Left lung (tissue), 10 donors: Measurements from ENCODE around the gene SMPX. TPM values are rescaled to one million over a fixed set of nuclear protein-coding genes. Genes with fewer than 3 reads are reported as not detected.

ENCODE experiments used
- ATAC-seq: fragments of 200-7000 bp; cut with Tn5 transposase; one replicate; pipeline ENCODE4 v1.9.1; 2020; ENCODE audit warnings: moderate library complexity
- DNase-seq, 4 donors: peaks; one replicate each; pipeline ENCODE4 v3.0.0-alpha.2; 2013 to 2020
- H3K27ac ChIP-seq, 2 donors: fragments of 200-600 bp; sonication (generic) in 1 of 2; one replicate each; pipeline versions ENCODE4 v1.5.0 to v1.8.0; 2020 to 2021
- H3K27me3 ChIP-seq, 2 donors: fragments of 200-600 bp; sonication (generic) in 1 of 2; one replicate each; pipeline versions ENCODE4 v1.5.0 to v1.8.0; 2020 to 2021
- H3K36me3 ChIP-seq, 2 donors: fragments of 200-600 bp; sonication (generic) in 1 of 2; one replicate each; pipeline versions ENCODE4 v1.5.0 to v1.8.0; 2020 to 2021
- H3K4me1 ChIP-seq, 2 donors: fragments of 200-600 bp; one replicate each; pipeline ENCODE4 v1.8.0; 2021
- H3K4me3 ChIP-seq, 2 donors: fragments of 200-600 bp; sonication (generic) in 1 of 2; one replicate each; pipeline versions ENCODE4 v1.5.0 to v1.8.0; 2020 to 2021; ENCODE audit warnings: mild to moderate bottlenecking in 1 of 2
- H3K9me3 ChIP-seq, 2 donors: fragments of 200-600 bp; sonication (generic) in 1 of 2; one replicate each; pipeline versions ENCODE4 v1.5.0 to v1.8.0; 2020 to 2021
- CTCF ChIP-seq, 2 donors: fragments of 200-600 bp; sonication (generic) in 1 of 2; IDR thresholded peaks; one replicate each; pipeline versions ENCODE4 v1.5.0 to v1.8.0; 2021; ENCODE audit warnings: antibody characterized with exemption in 2 of 2
- intact Hi-C, 2 donors: fragments of 100-400 bp; cut with DNase I; formaldehyde crosslinking; loops; one replicate each; pipeline versions ENCODE4 v1.11.2 to v1.14.2; 2022
- polyA plus RNA-seq, 6 donors: library from polyadenylated mRNA; unstranded; fragments of 120-200 nt; gene quantifications; one replicate each; pipeline ENCODE4 v1.2.1, GENCODE V29; 2013; ENCODE audit not compliant: insufficient read length in 6 of 6
- total RNA-seq, 2 donors: library from RNA; stranded (reverse); fragmentation: NEBNext Ultra II Directional; extraction: Animal tissue kit (Norgen Biotek cat#: 25700); gene quantifications; one replicate each; pipeline ENCODE4 v1.2.1, GENCODE V29; 2021
- donor health status: DM: no; HTN: yes; CAD: no.
- donor health status: DM: no; HTN: no; CAD: no.

SMPX gene
- total and polyA plus RNA-seq, 8 donors = 3.2 to 10.0 (median 7.7) TPM; not detected in 2

GRCh38 chrX:21799767-21800166 lies 41.9 kb upstream of the SMPX start:
- no peaks in the 10 kb centered on the region for H3K36me3 ChIP-seq
- no peaks in the 10 kb centered on the region for H3K9me3 ChIP-seq
- DNase-seq (no peak), ATAC-seq (no peak)
- no peak overlapping the region for H3K4me3 ChIP-seq
- no peaks in the 10 kb centered on the region for H3K27me3 ChIP-seq
- H3K4me1 ChIP-seq = no peaks in the 10 kb centered on the region
- intact Hi-C loops = no loop called here
- H3K27ac ChIP-seq = no peak overlapping the region
- no peak for TF ChIP-seq CTCF (IDR thresholded peaks at IDR 0.05)

- intact Hi-C loops = no loop called here
- no peak for TF ChIP-seq CTCF (IDR thresholded peaks at IDR 0.05)
- no peak for DNase-seq
- Histone ChIP-seq H3K36me3 (no peaks in the 10 kb centered on the region), H3K4me3 (no peak overlapping the region), H3K27ac (no peak overlapping the region), H3K9me3 (no peaks in the 10 kb centered on the region), H3K4me1 (no peaks in the 10 kb centered on the region), H3K27me3 (no peaks in the 10 kb centered on the region)
- ATAC-seq = peak; percentile 91
Observed at GRCh38 chrX:21798677-21799219, 40.8 kb upstream of the SMPX start.

- Histone ChIP-seq H3K4me3 (no peak overlapping the region), H3K36me3 (no peaks in the 10 kb centered on the region), H3K27ac (no peak overlapping the region), H3K9me3 (no peaks in the 10 kb centered on the region), H3K27me3 (peaks cover 0 to 5% of the 10 kb centered on the region in 2 donors), H3K4me1 (no peaks in the 10 kb centered on the region)
- ATAC-seq (no peak), DNase-seq (no peak)
- intact Hi-C loops = no loop called here
- no peak for TF ChIP-seq CTCF (IDR thresholded peaks at IDR 0.05)
Observed at GRCh38 chrX:21781976-21782375, 24.1 kb upstream of the SMPX start.

GRCh38 chrX:21781525-21781924 lies 23.6 kb upstream of the SMPX start:
- Histone ChIP-seq H3K9me3 (no peaks in the 10 kb centered on the region), H3K4me3 (no peak overlapping the region), H3K4me1 (no peaks in the 10 kb centered on the region), H3K27me3 (peaks cover 0 to 4% of the 10 kb centered on the region in 2 donors), H3K36me3 (no peaks in the 10 kb centered on the region), H3K27ac (no peak overlapping the region)
- DNase-seq (no peak), ATAC-seq (no peak)
- TF ChIP-seq CTCF (IDR thresholded peaks at IDR 0.05) = no peak
- intact Hi-C loops = no loop called here

- DNase-seq (no peak), ATAC-seq (no peak)
- Histone ChIP-seq H3K4me1 (no peaks in the 10 kb centered on the region), H3K9me3 (no peaks in the 10 kb centered on the region), H3K4me3 (no peak overlapping the region), H3K27ac (no peak overlapping the region), H3K27me3 (no peaks in the 10 kb centered on the region), H3K36me3 (no peaks in the 10 kb centered on the region)
- intact Hi-C loops = no loop called here
- no peak for TF ChIP-seq CTCF (IDR thresholded peaks at IDR 0.05)
Observed at GRCh38 chrX:21779095-21779494, 21.2 kb upstream of the SMPX start.
